Spleen (tissue), 11 donors: ENCODE data around the gene MGMT. TPM values are rescaled to one million over a fixed set of nuclear protein-coding genes. Genes with fewer than 3 reads are reported as not detected.

Experiments
- DNase-seq: peaks from one replicate; pipeline ENCODE4 v3.0.0-alpha.2; 2020
- H3K27ac ChIP-seq, 8 donors: fragments of 200-600 bp; sonication (generic) in 7 of 8; 1 replicate in 4 of 8; 2 replicates in 4 of 8; pipeline versions ENCODE4 v1.5.0 to v1.8.0; 2016 to 2021; ENCODE audit warnings: inconsistent platforms in 4 of 8, mild to moderate bottlenecking in 4 of 8, moderate library complexity in 1 of 8
- H3K27me3 ChIP-seq, 7 donors: fragments of 200-600 bp; sonication (generic) in 6 of 7; replicated peaks in 1 of 7; 1 replicate in 4 of 7; 2 replicates in 3 of 7; pipeline versions ENCODE4 v1.5.0 to v1.8.0; 2016 to 2021; ENCODE audit warnings: inconsistent platforms in 3 of 7, mild to moderate bottlenecking in 1 of 7
- H3K36me3 ChIP-seq, 6 donors: fragments of 200-600 bp; sonication (generic) in 5 of 6; 1 replicate in 4 of 6; 2 replicates in 2 of 6; pipeline versions ENCODE4 v1.5.0 to v1.8.0; 2016 to 2021; ENCODE audit warnings: inconsistent platforms in 2 of 6
- H3K4me1 ChIP-seq, 6 donors: fragments of 200-600 bp; sonication (generic) in 5 of 6; 1 replicate in 3 of 6; 2 replicates in 3 of 6; pipeline versions ENCODE4 v1.5.0 to v1.8.0; 2016 to 2021; ENCODE audit warnings: inconsistent platforms in 3 of 6
- H3K4me3 ChIP-seq, 8 donors: fragments of 200-600 bp; sonication (generic) in 7 of 8; 1 replicate in 4 of 8; 2 replicates in 4 of 8; pipeline versions ENCODE4 v1.5.0 to v1.8.0; 2016 to 2021; ENCODE audit warnings: inconsistent platforms in 4 of 8, mild to moderate bottlenecking in 4 of 8, moderate library complexity in 2 of 8
- H3K9me3 ChIP-seq, 8 donors: fragments of 200-600 bp; sonication (generic) in 7 of 8; 1 replicate in 4 of 8; 2 replicates in 4 of 8; pipeline versions ENCODE4 v1.5.0 to v1.8.0; 2016 to 2021; ENCODE audit warnings: inconsistent platforms in 4 of 8
- CTCF ChIP-seq, 11 experiments: fragments of 200-600 bp in 7 of 11; fragments of 450-650 bp in 4 of 11; sonication (generic) in 4 of 11; IDR thresholded peaks in 8 of 11; conservative IDR thresholded peaks in 3 of 11; 1 replicate in 7 of 11; 2 replicates in 4 of 11; pipeline versions ENCODE4 v1.4.0 to v1.8.0; 2016 to 2021; ENCODE audit warnings: antibody characterized with exemption in 11 of 11, inconsistent platforms in 4 of 11, mild to moderate bottlenecking in 1 of 11
- POLR2A ChIP-seq, 3 donors: fragments of 450-650 bp; IDR thresholded peaks; one replicate each; pipeline ENCODE4 v1.5.1; 2017; ENCODE audit warnings: antibody characterized with exemption in 3 of 3, mild to moderate bottlenecking in 1 of 3
- POLR2AphosphoS5 ChIP-seq, 3 donors: sonication (generic); formaldehyde crosslinking; IDR thresholded peaks; one replicate each; pipeline ENCODE4 v1.5.1; 2017; ENCODE audit warnings: antibody characterized with exemption in 3 of 3
- WGBS, 5 donors: extraction: QIAGEN DNeasy Blood & Tissue Kit in 3 of 5; methylation state at CpG; one replicate each; pipeline versions ENCODE4 v1.1.5 to v1.1.7; 2013 to 2018; 5-methylcytosine and 5-hydroxymethylcytosine counted together
- intact Hi-C: fragments of 100-400 bp; cut with DNase I; formaldehyde crosslinking; loops from one replicate; pipeline ENCODE4 v1.15.0; 2023; ENCODE audit warnings: low total_unique reads
- polyA plus RNA-seq, 3 donors: library from polyadenylated mRNA; stranded (reverse); fragments of 200-250 nt; gene quantifications; one replicate each; pipeline ENCODE4 v1.2.1, GENCODE V29; 2013
- total RNA-seq, 7 donors: library from RNA; depleted of rRNA in 3 of 7; stranded (reverse); fragments of >200 nt in 3 of 7; fragmentation: NEBNext Ultra II Directional in 4 of 7; extraction: Animal tissue kit (Norgen Biotek cat#: 25700) in 4 of 7; gene quantifications; one replicate each; pipeline versions ENCODE4 v1.1.0 to v1.2.1, GENCODE V29; 2016 to 2021
- donor health status: healthy with polysubstance abuse.
- donor health status: DM: no; HTN: no; CAD: no; lungs with moderate emphysema.
- donor health status: DM: no; HTN: no; CAD: no.
- donor health status: Bipolar disorder and iron deficiency.
- donor health status: healthy.
- donor health status: DM: no; HTN: no; CAD: no.
- donor health status: DM: yes; HTN: yes; CAD: no.

Gene MGMT
- total and polyA plus RNA-seq, 10 donors: 14.3 to 33.4 (median 21.7) TPM

GRCh38 chr10:129675027-129675769 is 208.2 kb downstream of the MGMT start:
- Histone ChIP-seq H3K36me3 (peaks cover 0 to 3% (median 0%) of the 10 kb centered on the region in 6 donors), H3K27me3 (no peaks in the 10 kb centered on the region), H3K4me1 (no peaks in the 10 kb centered on the region), H3K4me3 (no peak overlapping the region), H3K27ac (no peak overlapping the region), H3K9me3 (peaks cover 0 to 9% (median 6%) of the 10 kb centered on the region in 8 donors)
- DNase-seq: no peak
- 74 to 90% (median 85%) methylated on average over 17 of the region's 17 CpGs for WGBS, 5 donors
- TF ChIP-seq CTCF (IDR thresholded peaks at IDR 0.05 in 8 of 11, conservative IDR thresholded peaks at IDR 0.05 in 3 of 11): no peak
- peak in 2 of 3 donors; percentile 32 to 62 for TF ChIP-seq POLR2AphosphoS5 (IDR thresholded peaks at IDR 0.05)
- intact Hi-C loops: no loop called here

GRCh38 chr10:129676014-129676413 is 209.0 kb downstream of the MGMT start:
- H3K27ac ChIP-seq: no peak overlapping the region
- no peaks in the 10 kb centered on the region for H3K27me3 ChIP-seq
- no peak for TF ChIP-seq CTCF (IDR thresholded peaks at IDR 0.05 in 8 of 11, conservative IDR thresholded peaks at IDR 0.05 in 3 of 11)
- TF ChIP-seq POLR2A (IDR thresholded peaks at IDR 0.05): no peak
- no peak for TF ChIP-seq POLR2AphosphoS5 (IDR thresholded peaks at IDR 0.05)
- no peak for DNase-seq
- no peak overlapping the region for H3K4me3 ChIP-seq
- 80 to 85% (median 82%) methylated on average over 10 to 12 of the region's 12 CpGs for WGBS, 5 donors
- H3K4me1 ChIP-seq: no peaks in the 10 kb centered on the region
- peaks cover 0 to 2% (median 0%) of the 10 kb centered on the region in 8 donors for H3K9me3 ChIP-seq
- H3K36me3 ChIP-seq: peaks cover 0 to 10% (median 0%) of the 10 kb centered on the region in 6 donors
- intact Hi-C loops: no loop called here

GRCh38 chr10:129677377-129677927 is 210.4 kb downstream of the MGMT start:
- DNase-seq: no peak

More at GRCh38 chr10:129677377-129677927, 210.4 kb downstream of the MGMT start:
- no peak for TF ChIP-seq POLR2A (IDR thresholded peaks at IDR 0.05)
- TF ChIP-seq CTCF (IDR thresholded peaks at IDR 0.05 in 8 of 11, conservative IDR thresholded peaks at IDR 0.05 in 3 of 11): no peak
- TF ChIP-seq POLR2AphosphoS5 (IDR thresholded peaks at IDR 0.05): no peak
- H3K4me1 ChIP-seq: no peaks in the 10 kb centered on the region
- no peaks in the 10 kb centered on the region for H3K27me3 ChIP-seq
- peaks cover 0 to 14% (median 0%) of the 10 kb centered on the region in 6 donors for H3K36me3 ChIP-seq
- H3K9me3 ChIP-seq: no peaks in the 10 kb centered on the region
- intact Hi-C loops: no loop called here
- no peak overlapping the region for H3K27ac ChIP-seq
- WGBS, 5 donors: 92 to 98% (median 97%) methylated on average over 6 to 11 of the region's 11 CpGs
- no peak overlapping the region for H3K4me3 ChIP-seq
